Bronchial epithelial cell (primary cell): ENCODE results near the gene JPT2. TPM values are rescaled to one million over a fixed set of nuclear protein-coding genes. Genes with fewer than 3 reads are reported as not detected.
"Not testable (repeated sequence)": the region's sequence is repeated elsewhere in the genome, so short reads cannot be mapped to it uniquely, and the experiment has no call there.

Source experiments
- DNase-seq: peaks from one replicate; pipeline ENCODE4 v3.0.0-alpha.2; 2010; ENCODE audit warnings: low read depth
- FAIRE-seq: peaks from 2 replicates; lab custom pipeline; 2011; peaks lifted over from hg19 to GRCh38; lab: Jason Lieb, UNC
- H3K27me3 ChIP-seq: 2 replicates; pipeline ENCODE4 v1.5.1; 2011; ENCODE audit warnings: low read length; ENCODE audit not compliant: control insufficient read depth, insufficient read depth
- H3K36me3 ChIP-seq: 2 replicates; pipeline ENCODE4 v1.5.1; 2011; ENCODE audit warnings: low read length; ENCODE audit not compliant: control insufficient read depth, insufficient read depth
- H3K4me3 ChIP-seq: 2 replicates; pipeline ENCODE4 v1.5.1; 2011; ENCODE audit warnings: mild to moderate bottlenecking, low read depth, low read length, control low read depth
- CTCF ChIP-seq: IDR thresholded peaks from 2 replicates; pipeline ENCODE4 v1.5.1; 2011; ENCODE audit warnings: mild to moderate bottlenecking, moderate library complexity, low read length, control low read depth, inconsistent platforms; ENCODE audit not compliant: insufficient read depth, severe bottlenecking
- total RNA-seq: library from RNA; depleted of rRNA; stranded (reverse); fragments of >200 nt; gene quantifications from 2 replicates; pipeline ENCODE4 v1.2.1, GENCODE V29; 2014

Gene JPT2
- total RNA-seq, 1 donor from 2014 or later, result 59.2 TPM

DNA sequence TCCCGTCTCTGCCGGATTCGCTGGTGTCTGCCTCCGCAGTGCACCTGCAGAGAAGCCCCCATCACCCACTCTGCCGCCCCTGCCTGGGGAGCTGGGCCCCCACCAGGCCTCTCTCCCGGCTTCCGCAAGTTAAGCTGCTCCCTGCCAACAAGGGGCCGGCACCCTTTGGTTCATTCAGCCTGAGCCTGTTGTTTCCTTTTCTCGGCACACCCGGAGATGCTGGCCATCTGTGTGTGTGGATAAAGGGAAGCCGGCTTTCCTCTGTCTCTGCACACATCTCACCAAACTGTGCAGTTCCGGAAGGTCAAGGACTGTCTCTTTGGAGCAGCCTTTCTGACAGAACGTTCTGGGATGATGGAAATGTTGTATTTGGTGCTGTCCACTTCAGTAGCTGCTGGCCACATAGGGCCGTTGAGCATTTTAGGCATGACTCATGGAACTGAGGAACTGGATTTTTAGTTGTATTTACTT is 34.7 kb downstream of the JPT2 start:
- Histone ChIP-seq H3K27me3 (no peaks in the 10 kb centered on the region), H3K4me3 (no peak overlapping the region), H3K36me3 (peaks cover 5% of the 10 kb centered on the region)
- no peak for TF ChIP-seq CTCF
- DNase-seq (no peak), FAIRE-seq (no peak)

- H3K36me3 ChIP-seq, result peaks cover 1% of the 10 kb centered on the region
- no peak overlapping the region for H3K4me3 ChIP-seq
- TF ChIP-seq CTCF, result no peak
- H3K27me3 ChIP-seq, result no peaks in the 10 kb centered on the region
- DNase-seq (no peak), FAIRE-seq (no peak)
These were observed 35.3 kb downstream of the JPT2 start for GRCh38 chr16:1713331-1713730.

DNA sequence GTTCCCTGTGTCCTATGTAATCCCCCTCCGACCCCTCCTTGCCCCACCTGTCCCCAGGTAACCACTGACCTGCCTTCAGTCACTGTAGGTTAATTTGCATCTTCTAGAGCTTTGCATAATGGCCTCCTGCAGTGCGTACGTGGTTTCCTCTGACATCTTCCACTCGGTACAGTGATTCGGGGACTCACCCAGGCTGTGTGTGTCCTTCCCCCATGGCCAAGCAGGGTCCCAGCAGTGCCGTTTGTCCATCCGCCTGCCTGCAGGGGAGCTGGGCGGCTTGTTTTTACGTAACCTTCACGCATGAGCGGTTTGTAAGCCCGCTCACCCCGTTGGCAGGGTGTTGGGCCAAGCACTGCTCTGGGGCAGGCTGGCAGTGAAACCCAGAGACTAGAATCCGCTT is 35.9 kb downstream of the JPT2 start:
- no peak for TF ChIP-seq CTCF
- Histone ChIP-seq H3K27me3 (no peaks in the 10 kb centered on the region), H3K4me3 (no peak overlapping the region), H3K36me3 (peaks cover 1% of the 10 kb centered on the region)
- FAIRE-seq, result peak; percentile 60
- no peak for DNase-seq

DNA sequence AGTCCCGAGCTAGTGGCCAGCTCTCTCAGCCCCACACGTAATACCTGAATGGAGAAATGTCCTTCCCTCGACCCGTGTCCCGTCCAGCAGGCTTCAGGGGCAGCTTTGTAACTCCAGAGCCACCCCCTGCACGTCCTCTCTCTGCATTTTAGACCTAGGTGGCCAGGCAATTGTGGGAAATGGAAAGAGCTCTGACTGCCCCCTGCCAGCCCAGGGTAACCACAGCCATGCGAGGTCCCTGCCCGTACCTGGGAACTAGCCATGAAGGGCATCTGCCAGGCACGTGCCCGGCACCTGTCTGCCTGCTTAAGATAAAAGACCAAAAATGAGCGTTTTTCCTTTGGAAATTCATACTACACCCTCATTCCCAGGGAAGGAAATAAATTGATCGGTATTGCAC is 37.1 kb downstream of the JPT2 start:
- TF ChIP-seq CTCF, result no peak
- DNase-seq (no peak), FAIRE-seq (no peak)
- no peak overlapping the region for H3K4me3 ChIP-seq
- peaks cover 1% of the 10 kb centered on the region for H3K36me3 ChIP-seq
- H3K27me3 ChIP-seq, result no peaks in the 10 kb centered on the region

DNA sequence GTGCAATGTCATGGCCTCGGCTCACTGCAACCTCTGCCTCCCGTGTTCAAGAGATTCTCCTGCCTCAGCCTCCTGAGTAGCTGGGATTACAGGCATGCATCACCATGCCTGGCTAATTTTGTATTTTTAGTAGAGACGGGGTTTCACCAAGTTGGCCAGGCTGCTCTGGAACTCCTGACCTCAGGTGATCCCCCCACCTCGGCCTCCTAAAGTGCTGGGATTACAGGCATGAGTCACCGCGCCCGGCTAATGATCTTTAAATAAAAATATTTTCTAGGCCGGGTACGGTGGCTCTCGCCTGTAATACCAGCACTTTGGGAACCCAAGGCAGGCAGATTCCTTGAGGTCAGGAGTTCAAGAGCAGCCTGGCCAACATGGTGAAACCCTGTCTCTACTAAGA is 40.2 kb downstream of the JPT2 start:
- not testable (repeated sequence) for FAIRE-seq, DNase-seq, H3K4me3 ChIP-seq, H3K36me3 ChIP-seq, H3K27me3 ChIP-seq

- DNase-seq, H3K4me3 ChIP-seq, FAIRE-seq, H3K27me3 ChIP-seq, H3K36me3 ChIP-seq: not testable (repeated sequence)
These were observed 41.6 kb downstream of the JPT2 start for GRCh38 chr16:1719559-1720229.

DNA sequence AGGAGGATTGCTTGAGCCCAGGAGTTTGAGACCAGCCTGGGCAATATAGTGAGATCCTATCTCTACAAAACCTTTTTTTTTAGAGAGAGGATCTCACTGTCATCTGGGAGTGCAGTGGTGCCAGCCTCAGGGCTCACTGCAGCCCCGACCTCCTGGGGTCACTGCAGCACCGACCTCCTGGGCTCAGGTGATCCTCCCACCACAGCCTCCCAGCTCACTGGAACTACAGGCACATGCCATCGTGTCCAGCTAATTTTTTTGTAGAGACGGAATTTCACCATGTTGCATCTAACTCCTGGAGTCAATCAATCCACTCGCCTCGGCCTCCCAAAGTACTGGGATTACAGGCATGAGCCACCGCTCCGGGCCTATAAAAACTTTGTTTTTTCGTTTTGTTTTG is 43.3 kb downstream of the JPT2 start:
- DNase-seq, result no peak
- Histone ChIP-seq H3K27me3 (no peaks in the 10 kb centered on the region), H3K36me3 (peaks cover 8% of the 10 kb centered on the region), H3K4me3 (no peak overlapping the region)
- TF ChIP-seq CTCF, result no peak
- FAIRE-seq, result no peak
